ENCODE results near the gene DMD. TPM values are rescaled to one million over a fixed set of nuclear protein-coding genes. Genes with fewer than 3 reads are reported as not detected.
"Not testable (repeated sequence)": the region's sequence is repeated elsewhere in the genome, so short reads cannot be mapped to it uniquely, and the experiment has no call there.

DMD gene
- total RNA-seq, 1 donor from 2014 or later, result 0.64 TPM

- intact Hi-C loops (cut with micrococcal nuclease), result no loop called here
Observed at GRCh38 chrX:32281853-32282252, 929.5 kb downstream of the DMD start.

GRCh38 chrX:32280921-32281320 is 930.4 kb downstream of the DMD start:
- intact Hi-C loops (cut with micrococcal nuclease), result no loop called here

DNA sequence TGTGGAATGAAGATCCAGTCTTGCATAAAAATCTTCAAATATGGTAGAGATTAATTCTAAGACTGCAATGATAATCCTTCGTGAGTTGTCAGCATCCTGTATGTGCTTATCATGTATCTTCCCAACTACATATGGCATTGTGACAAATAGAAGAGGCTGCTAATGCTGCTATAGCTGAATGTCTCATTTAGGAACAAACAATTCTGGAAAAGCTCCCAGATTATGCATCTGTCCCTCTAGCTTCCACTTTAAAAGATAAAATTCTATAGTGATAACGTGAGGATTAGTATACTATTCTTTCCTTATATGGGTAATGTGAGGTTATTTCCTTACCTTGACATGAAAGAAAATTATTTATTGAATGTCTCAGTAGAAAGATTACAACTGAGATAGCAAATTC is 930.9 kb downstream of the DMD start:
- intact Hi-C loops (cut with micrococcal nuclease), result no loop called here

- intact Hi-C loops (cut with micrococcal nuclease), result no loop called here
Observed at GRCh38 chrX:32276153-32276552, 935.2 kb downstream of the DMD start.

GRCh38 chrX:32269866-32270265 is 941.5 kb downstream of the DMD start:
- intact Hi-C loops (cut with micrococcal nuclease), result no loop called here

DNA sequence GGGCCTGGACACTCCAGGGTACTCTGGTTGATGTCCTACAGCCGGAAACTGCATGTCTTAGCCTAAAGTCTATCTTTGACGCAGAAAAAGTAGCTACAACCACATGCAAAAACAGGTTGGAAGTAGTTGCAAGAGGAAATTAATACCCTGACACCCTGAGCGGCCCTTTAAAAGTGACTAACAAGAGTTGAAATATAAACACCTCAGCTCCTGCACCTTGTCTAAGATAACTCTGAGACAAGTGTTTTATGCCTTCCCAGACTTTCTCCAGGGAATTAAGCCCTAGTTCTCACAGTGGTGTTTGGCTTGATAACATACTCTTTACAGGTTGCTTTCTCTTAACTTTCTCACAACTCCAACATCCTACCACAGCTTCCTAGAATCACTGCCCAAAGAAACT is 943.1 kb downstream of the DMD start:
- intact Hi-C loops (cut with micrococcal nuclease), result no loop called here

- intact Hi-C loops (cut with micrococcal nuclease), result no loop called here
Observed at GRCh38 chrX:32267796-32268195, 943.6 kb downstream of the DMD start.

- intact Hi-C loops (cut with micrococcal nuclease), result not testable (repeated sequence)
Observed at GRCh38 chrX:32246675-32247074, 964.7 kb downstream of the DMD start.

GRCh38 chrX:32195611-32196010 is 1015.7 kb downstream of the DMD start:
- intact Hi-C loops (cut with micrococcal nuclease), result no loop called here

GRCh38 chrX:32191316-32191715 is 1020.0 kb downstream of the DMD start:
- intact Hi-C loops (cut with micrococcal nuclease), result no loop called here

- intact Hi-C loops (cut with micrococcal nuclease), result no loop called here
Observed at GRCh38 chrX:32185160-32185559, 1026.2 kb downstream of the DMD start.

DNA sequence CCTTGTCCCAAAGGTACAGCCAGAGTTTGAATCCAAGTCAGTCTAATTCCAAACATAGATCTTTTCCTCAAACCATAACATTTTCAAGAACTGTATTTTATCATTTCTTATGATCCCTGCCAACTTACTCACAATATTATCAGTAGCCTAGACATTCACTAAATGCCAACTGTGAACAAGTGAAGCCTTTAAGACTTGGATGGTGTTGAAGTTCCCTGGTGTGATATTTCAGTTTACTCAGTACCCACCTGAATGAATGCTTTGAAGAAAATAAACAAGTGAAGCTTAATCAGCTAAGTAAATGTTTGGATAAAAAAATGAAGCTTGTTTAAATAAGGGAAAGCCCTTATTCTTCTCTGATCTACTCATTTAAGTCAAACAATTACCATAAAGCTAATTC is 1028.3 kb downstream of the DMD start:
- intact Hi-C loops (cut with micrococcal nuclease), result no loop called here

DNA sequence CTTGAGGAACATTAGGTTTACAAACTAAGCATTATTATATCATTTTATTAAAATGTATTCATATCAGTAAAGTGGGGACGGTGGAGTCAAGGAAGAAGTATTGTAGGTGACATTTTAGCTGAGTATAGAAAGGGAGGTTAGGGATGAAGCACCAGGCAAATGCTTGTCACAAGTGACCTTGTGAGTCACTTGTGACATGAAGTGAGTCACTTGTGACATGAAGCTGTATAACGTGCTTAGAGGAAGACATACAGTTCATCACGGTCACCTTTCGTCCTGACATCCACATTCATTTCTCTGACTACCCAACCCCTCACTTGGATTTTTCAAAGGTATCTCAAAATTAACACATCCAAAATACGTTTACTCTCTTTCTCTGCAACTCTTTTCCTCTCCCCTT is 1034.8 kb downstream of the DMD start:
- intact Hi-C loops (cut with micrococcal nuclease), result no loop called here

DNA sequence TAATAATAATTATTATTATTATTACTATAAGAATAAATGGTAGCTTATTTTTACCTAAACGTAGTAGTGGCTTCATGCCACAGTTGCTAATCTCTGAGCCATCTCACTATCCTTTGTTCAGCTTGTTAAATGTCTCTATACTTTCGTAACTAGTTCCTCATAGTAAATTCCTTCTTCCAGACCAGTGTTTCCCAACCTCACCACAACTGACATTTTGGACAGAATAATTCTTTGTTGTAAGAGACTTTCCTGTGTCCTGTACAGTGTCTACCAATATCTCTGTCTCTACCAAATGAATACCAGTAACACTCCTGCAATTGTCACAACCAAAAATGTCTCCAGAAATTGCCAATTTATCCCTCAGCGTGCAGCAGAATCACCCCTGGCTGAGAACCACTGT is 1040.9 kb downstream of the DMD start:
- intact Hi-C loops (cut with micrococcal nuclease), result no loop called here

DNA sequence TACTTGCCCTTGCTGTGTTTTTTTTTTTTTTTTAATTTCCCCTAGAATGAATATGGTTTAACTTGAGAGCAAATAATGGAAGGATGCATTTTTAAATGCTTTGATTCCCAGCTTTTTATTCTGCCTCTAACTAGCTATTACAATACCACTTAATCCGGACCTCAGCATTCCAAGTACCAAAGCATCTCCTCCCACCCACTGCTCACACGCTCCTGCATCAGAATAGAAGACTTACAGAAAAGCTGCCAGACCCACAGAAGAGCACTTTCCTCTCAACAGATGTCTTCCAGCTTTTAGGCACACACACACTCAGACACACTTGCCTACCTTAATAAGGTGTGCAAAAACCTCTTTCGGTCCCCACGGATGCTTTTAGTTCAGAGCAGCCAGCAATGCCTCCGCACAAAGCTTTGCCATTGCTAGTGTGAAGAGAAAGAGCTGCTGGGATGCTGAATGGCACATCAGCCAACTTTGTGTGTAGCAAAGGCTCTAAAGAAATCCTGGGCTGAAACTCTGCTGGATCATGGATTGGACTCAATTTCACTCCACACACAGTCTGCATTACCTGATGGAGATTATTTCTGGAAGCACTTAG is 1056.2 kb downstream of the DMD start:
- intact Hi-C loops (cut with micrococcal nuclease), result no loop called here

DNA sequence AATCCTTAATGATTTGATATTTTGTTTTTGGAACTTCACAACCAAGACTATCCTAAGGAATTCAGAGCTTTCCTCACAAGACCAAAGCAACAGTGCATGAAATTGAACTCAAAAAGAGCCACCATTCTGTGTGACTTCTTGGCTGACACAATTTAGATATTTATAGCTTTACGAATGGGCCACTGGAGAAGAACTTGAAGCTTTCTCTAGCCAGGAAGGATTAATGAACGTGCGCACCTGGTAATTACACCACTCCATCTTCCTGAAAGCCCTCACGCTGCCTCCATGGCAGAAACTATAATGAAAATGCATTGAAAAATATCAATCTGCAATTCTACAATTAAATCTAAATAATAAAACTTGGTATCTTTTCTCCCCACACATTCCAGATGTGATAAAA is 1057.8 kb downstream of the DMD start:
- intact Hi-C loops (cut with micrococcal nuclease), result no loop called here

- intact Hi-C loops (cut with micrococcal nuclease), result no loop called here
Observed at GRCh38 chrX:32150141-32150540, 1061.2 kb downstream of the DMD start.

- intact Hi-C loops (cut with micrococcal nuclease), result no loop called here
Observed at GRCh38 chrX:32141841-32142240, 1069.5 kb downstream of the DMD start.

- intact Hi-C loops (cut with micrococcal nuclease), result no loop called here
Observed at GRCh38 chrX:32139476-32139875, 1071.9 kb downstream of the DMD start.

- intact Hi-C loops (cut with micrococcal nuclease), result no loop called here
Observed at GRCh38 chrX:32137525-32137924, 1073.8 kb downstream of the DMD start.

GRCh38 chrX:32126997-32127396 is 1084.4 kb downstream of the DMD start:
- intact Hi-C loops (cut with micrococcal nuclease), result no loop called here

DNA sequence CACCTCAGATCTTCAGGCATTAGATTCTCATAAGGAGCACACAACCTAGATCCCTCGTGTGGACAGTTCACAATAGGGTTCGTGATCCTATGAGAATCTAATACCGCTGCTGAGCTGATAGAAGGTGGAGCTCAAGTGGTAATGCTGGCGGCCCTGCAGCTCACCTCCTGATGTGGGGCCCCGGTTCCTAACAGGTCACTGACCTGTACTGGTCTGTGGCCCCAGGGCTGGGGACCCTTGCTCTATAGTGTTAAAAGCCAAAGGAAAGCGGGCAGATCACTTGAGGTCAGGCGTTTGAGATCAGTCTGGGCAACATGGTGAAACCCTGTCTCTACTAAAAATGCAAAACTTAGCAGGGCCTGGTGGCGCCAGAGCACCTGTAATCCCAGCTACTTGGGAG is 1092.5 kb downstream of the DMD start:
- intact Hi-C loops (cut with micrococcal nuclease), result no loop called here

DNA sequence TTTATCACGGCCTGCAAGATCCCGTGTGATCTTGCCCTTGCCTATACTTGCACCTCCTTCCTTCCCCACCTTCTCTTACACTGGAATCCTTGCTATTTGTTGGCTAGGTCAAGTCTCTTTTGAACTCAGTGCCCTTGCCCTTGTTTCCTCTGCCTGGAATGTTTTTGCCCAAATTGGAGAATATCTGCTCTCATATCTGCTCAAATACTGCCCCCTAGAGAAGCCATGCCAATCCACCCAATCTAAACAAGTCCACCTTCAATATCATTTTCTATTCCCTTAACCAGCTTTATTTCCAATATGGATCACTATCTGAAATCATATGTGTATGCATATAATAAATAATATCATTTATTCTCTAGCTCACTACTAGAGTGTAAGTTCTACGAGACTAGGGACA is 1095.3 kb downstream of the DMD start:
- intact Hi-C loops (cut with micrococcal nuclease), result no loop called here

- intact Hi-C loops (cut with micrococcal nuclease), result no loop called here
Observed at GRCh38 chrX:32087663-32088062, 1123.7 kb downstream of the DMD start.
